Fibroblast of mammary gland (primary cell): Measurements from ENCODE around the gene PIH1D1.

Source experiments
- DNase-seq: peaks from one replicate; pipeline ENCODE4 v3.0.0-alpha.2; 2010; ENCODE audit warnings: low read depth
- H3K4me3 ChIP-seq: 2 replicates; pipeline ENCODE4 v1.5.1; 2011; ENCODE audit warnings: low read depth, mild to moderate bottlenecking, low read length, moderate library complexity; ENCODE audit not compliant: control insufficient read depth
- TF ChIP-seq, protein P1 (sequence below): conservative IDR thresholded peaks from 2 replicates; pipeline ENCODE4 v1.5.1; 2011; ENCODE audit warnings: low read depth, low read length, inconsistent platforms; ENCODE audit not compliant: control insufficient read depth, insufficient read depth

PIH1D1 gene

DNA sequence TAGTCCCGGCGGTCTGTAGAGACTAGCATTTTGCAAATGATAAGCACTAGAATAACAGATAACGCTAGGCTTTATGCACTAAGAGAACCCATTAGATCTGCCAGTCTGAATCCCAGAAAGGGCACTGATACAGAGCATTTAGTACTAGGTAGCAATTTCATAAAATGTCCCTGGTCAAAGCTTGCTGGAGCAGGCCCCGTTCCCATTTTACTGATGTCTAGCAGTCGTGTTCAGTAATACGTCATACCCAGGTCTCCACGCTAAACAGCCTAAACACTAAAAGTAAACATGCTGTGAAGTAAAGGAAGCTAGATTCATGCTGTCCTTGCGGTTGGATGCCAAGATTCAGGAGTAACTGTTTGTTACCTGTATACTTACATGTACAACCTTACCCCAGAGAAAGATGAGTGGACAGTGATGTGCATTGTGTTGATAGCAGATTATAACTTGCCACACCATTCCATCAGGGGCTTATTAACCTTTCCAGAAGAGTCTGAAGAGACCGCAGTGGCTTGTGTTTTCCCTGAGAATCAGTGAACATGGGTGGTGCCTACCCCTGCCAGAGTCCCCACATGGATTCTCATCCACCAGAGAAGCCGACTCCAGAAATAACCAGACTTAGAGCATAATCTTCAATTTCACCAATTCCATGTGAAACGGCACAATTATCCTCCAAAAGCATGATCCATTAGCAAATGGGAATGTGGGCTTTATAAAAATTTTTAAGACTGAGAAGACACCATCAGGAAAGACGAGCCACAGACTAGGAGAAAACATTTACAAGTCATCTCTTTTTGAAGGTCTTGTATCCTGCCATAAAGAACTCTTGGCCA lies 41.2 kb upstream of the PIH1D1 start:
- TF ChIP-seq, protein P1, sequence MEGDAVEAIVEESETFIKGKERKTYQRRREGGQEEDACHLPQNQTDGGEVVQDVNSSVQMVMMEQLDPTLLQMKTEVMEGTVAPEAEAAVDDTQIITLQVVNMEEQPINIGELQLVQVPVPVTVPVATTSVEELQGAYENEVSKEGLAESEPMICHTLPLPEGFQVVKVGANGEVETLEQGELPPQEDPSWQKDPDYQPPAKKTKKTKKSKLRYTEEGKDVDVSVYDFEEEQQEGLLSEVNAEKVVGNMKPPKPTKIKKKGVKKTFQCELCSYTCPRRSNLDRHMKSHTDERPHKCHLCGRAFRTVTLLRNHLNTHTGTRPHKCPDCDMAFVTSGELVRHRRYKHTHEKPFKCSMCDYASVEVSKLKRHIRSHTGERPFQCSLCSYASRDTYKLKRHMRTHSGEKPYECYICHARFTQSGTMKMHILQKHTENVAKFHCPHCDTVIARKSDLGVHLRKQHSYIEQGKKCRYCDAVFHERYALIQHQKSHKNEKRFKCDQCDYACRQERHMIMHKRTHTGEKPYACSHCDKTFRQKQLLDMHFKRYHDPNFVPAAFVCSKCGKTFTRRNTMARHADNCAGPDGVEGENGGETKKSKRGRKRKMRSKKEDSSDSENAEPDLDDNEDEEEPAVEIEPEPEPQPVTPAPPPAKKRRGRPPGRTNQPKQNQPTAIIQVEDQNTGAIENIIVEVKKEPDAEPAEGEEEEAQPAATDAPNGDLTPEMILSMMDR, result no peak
- H3K4me3 ChIP-seq, result no peak overlapping the region
- peak; percentile 65 for DNase-seq

DNA sequence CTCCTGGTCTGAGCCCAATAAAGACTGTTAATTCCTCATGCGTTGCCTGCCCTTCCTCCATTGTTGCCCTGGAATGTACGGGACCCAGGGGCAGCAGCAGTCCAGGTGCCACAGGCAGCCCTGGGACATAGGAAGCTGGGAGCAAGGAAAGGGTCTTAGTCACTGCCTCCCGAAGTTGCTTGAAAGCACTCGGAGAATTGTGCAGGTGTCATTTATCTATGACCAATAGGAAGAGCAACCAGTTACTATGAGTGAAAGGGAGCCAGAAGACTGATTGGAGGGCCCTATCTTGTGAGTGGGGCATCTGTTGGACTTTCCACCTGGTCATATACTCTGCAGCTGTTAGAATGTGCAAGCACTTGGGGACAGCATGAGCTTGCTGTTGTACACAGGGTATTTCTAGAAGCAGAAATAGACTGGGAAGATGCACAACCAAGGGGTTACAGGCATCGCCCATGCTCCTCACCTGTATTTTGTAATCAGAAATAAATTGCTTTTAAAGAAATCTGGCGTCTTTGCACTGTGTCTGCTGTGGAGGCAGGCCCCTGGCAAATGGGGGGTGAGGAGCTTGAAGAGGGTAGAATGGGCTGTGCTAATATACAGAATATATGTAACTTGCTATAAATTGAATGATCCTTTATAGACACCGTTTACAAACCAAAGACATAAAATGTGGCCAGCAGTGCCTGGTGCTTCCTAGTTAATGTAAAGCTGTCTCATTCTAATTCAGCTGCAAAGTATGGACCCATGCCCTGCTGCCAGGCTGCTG lies 40.4 kb upstream of the PIH1D1 start:
- TF ChIP-seq, protein P1, result no peak
- no peak overlapping the region for H3K4me3 ChIP-seq
- DNase-seq, result no peak

DNA sequence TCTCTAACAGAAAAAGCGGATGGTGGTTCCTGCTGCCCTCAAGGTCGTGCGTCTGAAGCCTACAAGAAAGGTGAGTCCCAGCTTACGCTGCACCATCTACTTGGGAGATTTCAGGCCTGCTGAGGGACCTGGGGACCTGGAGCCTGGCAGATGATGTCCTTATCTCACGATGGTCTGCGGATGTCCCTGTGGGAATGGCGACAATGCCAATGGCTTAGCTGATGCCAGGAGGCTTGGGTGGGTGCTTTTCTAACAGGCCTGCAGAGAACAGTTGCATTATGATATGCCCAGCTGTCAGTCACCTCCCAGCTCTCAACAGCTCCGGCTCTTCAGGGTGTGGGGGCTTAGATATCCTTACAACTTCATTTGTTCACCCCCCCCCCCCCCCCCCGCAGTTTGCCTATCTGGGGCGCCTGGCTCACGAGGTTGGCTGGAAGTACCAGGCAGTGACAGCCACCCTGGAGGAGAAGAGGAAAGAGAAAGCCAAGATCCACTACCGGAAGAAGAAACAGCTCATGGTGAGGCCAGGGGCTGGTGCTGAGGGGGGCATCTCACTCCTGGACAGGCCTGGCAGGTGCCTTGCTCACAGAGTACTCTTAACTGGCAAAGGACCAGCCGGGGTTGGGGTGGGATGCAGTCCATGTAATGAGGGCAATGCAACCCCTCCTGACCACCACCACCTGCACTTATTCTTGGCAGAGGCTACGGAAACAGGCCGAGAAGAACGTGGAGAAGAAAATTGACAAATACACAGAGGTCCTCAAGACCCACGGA lies 39.6 kb upstream of the PIH1D1 start:
- DNase-seq, result no peak
- H3K4me3 ChIP-seq, result no peak overlapping the region
- TF ChIP-seq, protein P1, result no peak

DNA sequence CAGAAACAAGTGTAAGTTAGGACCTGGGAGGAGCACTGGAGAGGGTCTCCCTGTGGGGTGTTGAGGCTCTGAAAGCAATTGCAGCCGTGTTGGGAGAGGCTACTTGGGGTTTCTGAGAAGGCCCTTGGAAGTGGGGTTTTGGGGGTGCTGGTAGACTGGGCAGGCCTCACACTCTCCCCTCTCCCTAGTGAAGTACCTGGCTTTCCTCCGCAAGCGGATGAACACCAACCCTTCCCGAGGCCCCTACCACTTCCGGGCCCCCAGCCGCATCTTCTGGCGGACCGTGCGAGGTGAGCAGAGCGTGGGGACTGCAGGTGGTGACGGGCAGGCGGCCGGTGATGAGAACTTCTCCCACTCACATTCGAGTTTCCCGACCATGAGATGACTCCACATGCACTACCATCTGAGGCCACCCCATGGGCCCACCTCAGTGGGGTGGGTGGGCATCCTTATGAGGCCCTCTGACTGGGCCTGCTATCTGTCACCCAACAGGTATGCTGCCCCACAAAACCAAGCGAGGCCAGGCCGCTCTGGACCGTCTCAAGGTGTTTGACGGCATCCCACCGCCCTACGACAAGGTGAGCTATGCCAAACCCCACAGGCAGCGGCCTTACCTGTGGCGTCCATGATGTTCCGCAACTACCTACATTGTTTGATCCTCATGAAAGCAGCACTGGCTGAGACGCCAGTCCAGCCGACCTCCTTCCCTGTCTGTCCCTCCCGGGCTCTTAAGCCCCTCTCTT lies 38.8 kb upstream of the PIH1D1 start:
- TF ChIP-seq, protein P1, result no peak
- H3K4me3 ChIP-seq, result peak overlapping the region; percentile 100
- no peak for DNase-seq

DNA sequence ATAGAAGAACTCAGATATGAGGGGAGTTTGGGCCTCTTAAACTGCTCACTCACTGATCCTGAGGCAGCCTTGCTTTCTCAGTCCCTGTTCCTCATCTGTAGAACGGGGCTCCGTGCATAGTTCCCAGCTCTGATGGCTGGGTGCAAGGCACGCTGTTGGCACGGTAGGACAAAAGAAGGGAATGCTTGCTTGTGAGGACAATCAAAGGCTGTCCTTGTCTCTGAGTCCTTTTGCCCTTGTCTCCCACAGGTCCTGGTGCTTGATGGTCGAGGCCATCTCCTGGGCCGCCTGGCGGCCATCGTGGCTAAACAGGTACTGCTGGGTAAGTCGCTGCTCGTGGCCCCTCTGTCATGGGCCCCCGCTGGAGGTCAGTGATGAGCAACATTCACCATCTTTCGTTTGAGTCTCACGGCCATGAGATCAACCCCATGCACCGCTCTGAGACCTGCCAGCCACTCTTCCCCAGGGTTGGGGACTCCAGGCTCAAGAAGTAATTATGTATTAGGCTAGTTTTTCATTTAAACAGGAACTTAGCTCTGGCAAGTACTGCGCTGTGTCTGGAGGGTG lies 38.1 kb upstream of the PIH1D1 start:
- H3K4me3 ChIP-seq, result peak overlapping the region; percentile 100
- TF ChIP-seq, protein P1, result no peak
- peak; percentile 52 for DNase-seq
